ENCODE measurements around the gene SREK1.

The SREK1 gene

GRCh38 chr5:66224274-66224673, 80.2 kb downstream of the SREK1 start:
- DNase-seq, result no peak

- DNase-seq, result no peak
These were observed 80.9 kb downstream of the SREK1 start for GRCh38 chr5:66224773-66225553.

GRCh38 chr5:66230551-66230950, 86.5 kb downstream of the SREK1 start:
- no peak for DNase-seq

GRCh38 chr5:66231508-66231907, 87.4 kb downstream of the SREK1 start:
- DNase-seq, result no peak

GRCh38 chr5:66232275-66232674, 88.2 kb downstream of the SREK1 start:
- no peak for DNase-seq

- DNase-seq, result no peak
These were observed 88.8 kb downstream of the SREK1 start for GRCh38 chr5:66232706-66233445.

Measured in inflammatory macrophage (primary cell).